ENCODE results near the gene IMMP1L. TPM values are rescaled to one million over a fixed set of nuclear protein-coding genes. Genes with fewer than 3 reads are reported as not detected.

Gene IMMP1L
- total RNA-seq, 1 experiment from 2014 or later = 21.1 TPM

GRCh38 chr11:31535479-31535878 is 26.1 kb upstream of the IMMP1L start:
- TF ChIP-seq CTCF (IDR thresholded peaks at IDR 0.05) = no peak
- TF ChIP-seq SIN3A (IDR thresholded peaks at IDR 0.05; ENCODE audit: borderline replicate concordance, insufficient read depth, low read depth, low read length) = no peak
- TF ChIP-seq TCF7L2 (IDR thresholded peaks at IDR 0.05; ENCODE audit: low read depth, low read length) = no peak
- TF ChIP-seq REST (IDR thresholded peaks at IDR 0.05; ENCODE audit: insufficient read depth in 1 of 2, low read depth in 2 of 2, low read length in 1 of 2) = no peak
- no peak for TF ChIP-seq POLR2AphosphoS5 (IDR thresholded peaks at IDR 0.05; ENCODE audit: low read depth, low read length)
- Histone ChIP-seq H3K27me3 (ENCODE audit: control insufficient read depth, insufficient read depth, low read length) (no peaks in the 10 kb centered on the region), H3K4me3 (ENCODE audit: low read depth in 2 of 2, low read length in 2 of 2) (no peak overlapping the region), H3K36me3 (ENCODE audit: control insufficient read depth, insufficient read depth, low read length) (no peaks in the 10 kb centered on the region), H3K9me3 (ENCODE audit: control insufficient read depth, insufficient read depth, low read depth, low read length) (no peaks in the 10 kb centered on the region), H3K27ac (ENCODE audit: low read length) (no peak overlapping the region), H3K4me1 (ENCODE audit: control insufficient read depth, insufficient read depth, low read length) (no peaks in the 10 kb centered on the region)
- in situ Hi-C loops (cut with HindIII; ENCODE audit: low pct_unique_long_range_greater_than_20kb, low sequenced_read_pairs) (no loop called here), intact Hi-C loops (cut with micrococcal nuclease; ENCODE audit: unreplicated experiment) (no loop called here)
- CTCF ChIA-PET = no interaction called here
- DNase-seq (ENCODE audit: low read depth, low spot score) (no peak), ATAC-seq (no peak)
- BruUV-seq (replicated peaks) = no TSS peak
- POLR2A ChIA-PET = no interaction called here

- in situ Hi-C loops (cut with HindIII; ENCODE audit: low pct_unique_long_range_greater_than_20kb, low sequenced_read_pairs) (no loop called here), intact Hi-C loops (cut with micrococcal nuclease; ENCODE audit: unreplicated experiment) (no loop called here)
- BruUV-seq (replicated peaks) = no TSS peak
- no peak overlapping the region for H3K27ac ChIP-seq (ENCODE audit: low read length)
- TF ChIP-seq POLR2AphosphoS5 (IDR thresholded peaks at IDR 0.05; ENCODE audit: low read depth, low read length) = no peak
- ATAC-seq (no peak), DNase-seq (ENCODE audit: low read depth, low spot score) (no peak)
- no peaks in the 10 kb centered on the region for H3K36me3 ChIP-seq (ENCODE audit: control insufficient read depth, insufficient read depth, low read length)
- no peak overlapping the region for H3K4me3 ChIP-seq (ENCODE audit: low read depth in 2 of 2, low read length in 2 of 2)
- ChIA-PET CTCF (no interaction called here), POLR2A (no interaction called here)
- no peaks in the 10 kb centered on the region for H3K27me3 ChIP-seq (ENCODE audit: control insufficient read depth, insufficient read depth, low read length)
- no peaks in the 10 kb centered on the region for H3K4me1 ChIP-seq (ENCODE audit: control insufficient read depth, insufficient read depth, low read length)
- H3K9me3 ChIP-seq (ENCODE audit: control insufficient read depth, insufficient read depth, low read depth, low read length) = no peaks in the 10 kb centered on the region
Observed at GRCh38 chr11:31531293-31531692, 21.9 kb upstream of the IMMP1L start.

- ATAC-seq (no peak), DNase-seq (ENCODE audit: low read depth, low spot score) (no peak)
- TF ChIP-seq TCF7L2 (IDR thresholded peaks at IDR 0.05; ENCODE audit: low read depth, low read length) = no peak
- no peak for TF ChIP-seq SIN3A (IDR thresholded peaks at IDR 0.05; ENCODE audit: borderline replicate concordance, insufficient read depth, low read depth, low read length)
- no peak for TF ChIP-seq CTCF (IDR thresholded peaks at IDR 0.05)
- TF ChIP-seq REST (IDR thresholded peaks at IDR 0.05; ENCODE audit: insufficient read depth in 1 of 2, low read depth in 2 of 2, low read length in 1 of 2) = no peak
- no peak for TF ChIP-seq POLR2AphosphoS5 (IDR thresholded peaks at IDR 0.05; ENCODE audit: low read depth, low read length)
- BruUV-seq (replicated peaks) = no TSS peak
- intact Hi-C loops (cut with micrococcal nuclease; ENCODE audit: unreplicated experiment) = no loop called here
- ChIA-PET CTCF (no interaction called here), POLR2A (no interaction called here)
- no peaks in the 10 kb centered on the region for H3K27me3 ChIP-seq (ENCODE audit: control insufficient read depth, insufficient read depth, low read length)
- no peaks in the 10 kb centered on the region for H3K9me3 ChIP-seq (ENCODE audit: control insufficient read depth, insufficient read depth, low read depth, low read length)
- no peaks in the 10 kb centered on the region for H3K36me3 ChIP-seq (ENCODE audit: control insufficient read depth, insufficient read depth, low read length)
- in situ Hi-C loops (cut with HindIII; ENCODE audit: low pct_unique_long_range_greater_than_20kb, low sequenced_read_pairs) = no loop called here
- H3K4me1 ChIP-seq (ENCODE audit: control insufficient read depth, insufficient read depth, low read length) = no peaks in the 10 kb centered on the region
- no peak overlapping the region for H3K27ac ChIP-seq (ENCODE audit: low read length)
- H3K4me3 ChIP-seq (ENCODE audit: low read depth in 2 of 2, low read length in 2 of 2) = no peak overlapping the region
Observed at GRCh38 chr11:31529701-31530100, 20.3 kb upstream of the IMMP1L start.

Data from Panc1 (cell line).